T-helper 1 cell (primary cell): ENCODE results near the gene ANXA8.
"Not testable (repeated sequence)": the region's sequence is repeated elsewhere in the genome, so short reads cannot be mapped to it uniquely, and the experiment has no call there.

Experiments
- DNase-seq, 5 donors: peaks; one replicate each; pipeline ENCODE4 v3.0.0-alpha.2; 2012 to 2020
- total RNA-seq, 4 donors: gene quantifications; one replicate each; lab custom pipeline; 2026; lab: John Stamatoyannopoulos, UW

The ANXA8 gene
- 0 to 0.15 (median 0.04) reads per million in 4 donors for total RNA-seq

- DNase-seq = not testable (repeated sequence)
Observed at GRCh38 chr10:47483923-47484322, at the start of gene ANXA8. ANXA8 (minus strand) TSS chr10:47484115; CDS start chr10:47483933, 182 bp downstream.

DNA sequence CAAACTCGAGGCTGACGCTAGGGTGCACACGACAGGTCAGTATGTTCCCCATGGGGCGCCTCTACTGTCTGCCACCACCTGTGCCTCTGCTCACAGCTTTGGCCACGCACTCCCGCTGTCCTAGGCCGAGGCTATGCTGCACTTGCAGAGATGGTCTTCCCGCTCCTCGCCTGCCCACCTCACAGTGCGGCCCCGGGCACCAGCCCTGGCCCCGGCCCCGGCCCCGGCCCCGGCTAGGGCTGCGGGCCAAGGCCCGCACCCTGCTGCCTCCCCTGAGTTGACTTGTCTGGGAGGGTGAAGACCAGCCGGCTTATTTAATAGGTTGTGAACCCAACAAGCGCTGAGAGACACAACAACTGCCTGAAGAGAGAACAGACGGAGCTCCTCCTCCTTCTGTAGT lies 39.6 kb upstream of the ANXA8 start, which contains the start of gene AGAP9:
AGAP9 (minus strand) TSS at position 164 of the 400 bp plus-strand sequence; CDS start at position 52, 112 bp downstream.
- not testable (repeated sequence) for DNase-seq

- not testable (repeated sequence) for DNase-seq
Observed at GRCh38 chr10:47502313-47502712, 18.4 kb upstream of the ANXA8 start.

DNA sequence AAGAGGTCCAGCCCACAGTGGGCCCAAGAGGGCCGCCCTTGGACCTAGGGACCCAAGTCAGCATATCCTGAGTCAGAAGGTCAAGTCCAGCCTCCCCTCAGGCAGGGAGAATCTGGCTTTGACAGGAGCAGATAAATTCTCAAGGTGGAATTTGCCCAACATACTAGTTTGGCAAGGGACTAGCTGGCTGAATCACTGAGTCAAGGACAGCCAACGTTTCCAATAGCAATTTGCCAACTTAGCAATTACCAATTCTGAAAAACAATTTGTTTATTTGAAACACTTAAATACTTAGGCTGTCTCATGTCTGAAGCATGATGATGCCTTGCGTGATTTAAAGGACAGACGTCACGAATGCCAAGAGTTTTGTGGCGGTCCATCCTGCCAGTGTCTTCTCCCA lies 10.3 kb upstream of the ANXA8 start:
- DNase-seq = not testable (repeated sequence)

- DNase-seq = not testable (repeated sequence)
Observed at GRCh38 chr10:47491600-47491999, 7.7 kb upstream of the ANXA8 start, which contains the start of gene FAM25G. FAM25G (minus strand) TSS chr10:47491700; CDS start chr10:47491674, 26 bp downstream.

DNA sequence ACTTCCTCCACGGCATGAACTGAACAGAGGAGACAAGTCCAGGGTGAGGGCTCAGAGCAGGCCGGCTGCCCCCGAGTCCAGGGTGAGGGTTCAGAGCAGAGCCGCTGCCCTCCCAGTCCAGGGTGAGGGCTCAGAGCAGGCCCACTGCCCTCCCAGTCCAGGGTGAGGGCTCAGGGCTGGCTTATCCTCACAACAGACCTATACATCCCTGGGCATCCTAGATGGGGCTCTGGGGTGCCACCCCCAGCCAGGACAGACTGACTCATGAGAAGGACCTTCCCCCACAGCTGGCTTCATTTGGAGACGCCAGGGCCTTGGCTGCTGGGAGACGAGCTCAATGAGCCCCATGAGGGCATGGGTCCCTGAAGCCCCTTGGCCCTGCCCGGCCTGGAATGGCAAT lies 5.7 kb upstream of the ANXA8 start:
- DNase-seq = not testable (repeated sequence)

DNA sequence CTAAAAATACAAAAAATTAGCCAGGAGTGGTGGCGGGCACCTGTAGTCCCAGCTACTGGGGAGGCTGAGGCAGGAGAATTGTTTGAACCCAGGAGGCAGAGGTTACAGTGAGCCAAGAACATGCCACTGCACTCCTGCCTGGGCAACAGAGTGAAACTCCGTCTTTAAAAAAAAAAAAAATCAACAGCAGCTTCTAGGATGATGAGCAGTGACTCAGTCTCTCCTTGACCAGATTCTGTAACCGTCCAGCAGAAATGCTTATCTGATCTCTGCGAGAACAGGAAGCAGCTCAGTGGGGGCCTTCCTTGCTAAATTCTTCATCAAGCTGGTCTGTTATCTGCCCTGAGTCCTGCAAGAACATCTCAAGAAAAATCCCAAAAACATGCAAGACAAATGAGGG lies 2.0 kb upstream of the ANXA8 start:
- not testable (repeated sequence) for DNase-seq

GRCh38 chr10:47484786-47485185 lies 871 bp upstream of the ANXA8 start:
- DNase-seq = not testable (repeated sequence)

DNA sequence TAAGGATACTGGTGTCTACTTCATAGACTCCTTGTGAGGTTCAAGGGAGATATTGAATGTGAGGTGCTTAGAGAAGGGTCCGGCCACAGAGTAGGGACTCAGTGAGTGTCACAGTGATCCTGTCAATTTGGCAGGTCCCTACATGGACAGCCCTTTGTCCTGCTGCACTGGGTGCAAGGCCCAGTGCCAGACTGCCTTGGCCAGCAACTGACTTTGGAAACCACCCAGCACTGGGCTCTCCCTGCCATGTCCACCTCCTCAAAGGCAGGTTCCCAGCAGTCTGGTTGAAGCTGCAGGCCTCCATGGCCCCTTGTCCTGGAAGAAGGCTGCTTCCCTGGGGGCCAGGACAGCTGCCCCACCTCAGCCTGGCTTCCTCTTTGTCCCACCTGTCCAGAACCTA lies 1.5 kb downstream of the ANXA8 start:
- DNase-seq = not testable (repeated sequence)

DNA sequence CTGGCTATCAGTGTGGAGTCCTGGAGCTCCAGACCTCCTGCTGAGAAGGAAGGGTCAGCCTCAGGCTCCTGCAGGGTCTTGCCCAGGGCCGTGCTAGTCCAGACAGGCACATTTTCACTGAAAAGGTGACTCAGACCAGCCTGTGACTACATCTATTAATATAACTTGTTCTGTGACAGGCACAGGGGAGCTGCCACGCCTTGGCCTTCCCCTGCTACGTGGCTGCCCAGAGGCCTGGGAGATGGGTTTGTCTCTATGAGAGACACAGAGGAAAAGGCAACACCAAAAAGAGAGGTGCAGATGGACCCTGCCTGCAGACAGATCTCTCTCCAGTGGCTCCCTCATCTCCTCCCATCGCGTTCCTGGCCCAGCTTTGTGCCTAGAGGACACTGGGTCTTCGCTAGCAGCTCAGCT lies 2.1 kb downstream of the ANXA8 start:
- not testable (repeated sequence) for DNase-seq

DNA sequence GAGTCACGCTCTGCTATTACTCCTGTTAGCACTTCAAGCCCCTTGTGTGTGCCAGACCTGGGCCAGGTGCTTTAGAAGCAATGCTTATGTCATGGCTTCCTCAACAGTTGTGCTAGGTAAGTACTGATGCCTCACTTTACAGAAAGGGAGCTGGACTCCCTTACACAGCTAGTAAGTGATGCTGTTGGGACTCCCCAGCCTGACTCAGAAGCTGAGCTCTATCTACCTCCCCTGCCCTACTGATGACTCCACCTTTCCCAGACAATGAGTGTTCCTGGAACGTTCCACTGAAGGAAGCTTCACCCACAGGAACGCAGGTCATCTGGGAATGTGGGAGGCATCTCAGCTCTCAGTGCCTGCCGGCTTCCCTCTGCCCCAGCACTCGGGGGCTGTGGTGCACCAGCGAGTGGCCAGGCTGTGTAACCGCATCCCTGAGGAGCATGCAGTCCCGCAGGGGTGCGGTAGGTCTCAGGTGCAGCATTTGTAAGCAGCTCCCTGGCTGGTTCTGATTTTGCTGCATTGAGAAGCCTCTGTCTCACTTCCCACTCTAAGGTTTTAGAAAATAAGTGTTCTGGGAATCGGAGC lies 2.6 kb downstream of the ANXA8 start:
- not testable (repeated sequence) for DNase-seq

DNA sequence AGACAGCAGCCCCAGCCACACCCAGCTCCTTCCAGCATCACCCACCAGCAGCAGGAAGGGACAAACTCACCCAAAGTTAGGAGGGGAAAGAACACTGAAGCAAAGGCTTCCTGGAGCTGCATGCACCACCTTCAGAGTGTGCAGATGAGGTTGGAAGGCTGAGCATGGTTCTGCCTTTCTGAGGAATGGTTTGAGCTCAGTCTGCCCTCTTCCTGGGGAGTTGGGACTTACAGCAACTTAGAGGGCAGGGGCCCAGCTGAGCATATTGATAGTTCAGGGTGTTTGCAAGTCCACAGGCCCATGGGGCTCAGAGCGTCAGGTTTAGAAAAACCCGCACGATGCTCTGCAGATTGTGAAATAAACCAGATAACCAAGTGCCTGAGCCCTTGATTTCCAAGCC lies 3.8 kb downstream of the ANXA8 start:
- not testable (repeated sequence) for DNase-seq

- not testable (repeated sequence) for DNase-seq
Observed at GRCh38 chr10:47478114-47478513, 5.8 kb downstream of the ANXA8 start.

- not testable (repeated sequence) for DNase-seq
Observed at GRCh38 chr10:47477078-47477477, 6.8 kb downstream of the ANXA8 start.

- DNase-seq = not testable (repeated sequence)
Observed at GRCh38 chr10:47475101-47475500, 8.8 kb downstream of the ANXA8 start.

DNA sequence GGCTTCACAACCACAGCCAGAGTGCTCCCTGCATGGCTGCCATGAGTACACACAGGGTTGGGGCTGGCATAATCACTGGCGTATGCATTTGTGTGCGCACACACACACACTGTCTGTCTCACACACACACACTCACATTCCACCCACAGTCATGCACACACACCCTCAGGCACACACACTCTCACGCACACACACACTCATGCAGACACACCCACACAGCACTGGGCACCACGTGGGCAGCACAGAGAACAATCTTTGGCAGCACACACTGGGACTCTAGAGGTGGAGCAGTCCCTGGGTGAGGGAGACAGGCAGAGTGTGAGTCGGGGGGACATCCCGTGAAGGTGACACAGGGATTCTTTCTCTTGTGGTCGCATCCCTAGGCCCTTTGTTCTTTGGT lies 10.4 kb downstream of the ANXA8 start:
- DNase-seq = not testable (repeated sequence)

- DNase-seq = not testable (repeated sequence)
Observed at GRCh38 chr10:47472647-47473046, 11.3 kb downstream of the ANXA8 start.

- not testable (repeated sequence) for DNase-seq
Observed at GRCh38 chr10:47472072-47472471, 11.8 kb downstream of the ANXA8 start.

GRCh38 chr10:47468731-47469528 lies 15.0 kb downstream of the ANXA8 start:
- DNase-seq = not testable (repeated sequence)

DNA sequence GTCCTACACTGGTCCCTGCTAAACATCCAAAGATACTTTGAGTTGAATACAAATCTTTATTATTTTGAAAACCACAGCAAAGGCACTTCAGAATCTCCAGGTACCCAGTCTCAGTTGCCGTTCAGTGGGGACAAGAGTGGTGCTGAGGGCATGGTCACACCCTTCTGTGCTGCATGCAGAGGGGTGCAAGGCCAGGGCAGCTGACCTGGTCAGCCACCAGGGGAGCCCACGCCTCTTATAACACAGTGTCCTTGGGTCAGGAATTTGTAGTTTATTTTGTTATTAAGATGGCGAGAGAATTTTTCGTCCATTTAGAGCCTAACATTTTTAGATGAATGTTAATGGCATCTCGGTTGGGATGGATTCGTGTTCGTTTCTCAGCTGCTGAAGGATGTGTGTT lies 16.0 kb downstream of the ANXA8 start:
- DNase-seq = not testable (repeated sequence)

GRCh38 chr10:47467458-47467857 lies 16.5 kb downstream of the ANXA8 start:
- not testable (repeated sequence) for DNase-seq

GRCh38 chr10:47465216-47465917 lies 18.5 kb downstream of the ANXA8 start:
- DNase-seq = not testable (repeated sequence)
